Thyroid gland (tissue), 4 donors: ENCODE results near the gene SAMD4A. TPM values are rescaled to one million over a fixed set of nuclear protein-coding genes. Genes with fewer than 3 reads are reported as not detected.

Experiments
- DNase-seq, 2 donors: peaks; one replicate each; pipeline ENCODE4 v3.0.0-alpha.2; 2019
- H3K27ac ChIP-seq, 3 donors: fragments of 200-600 bp; sonication (generic); 1 replicate in 2 of 3; 2 replicates in 1 of 3; pipeline ENCODE4 v1.5.1; 2016 to 2019; ENCODE audit warnings: mild to moderate bottlenecking in 1 of 3, moderate library complexity in 1 of 3
- H3K27me3 ChIP-seq: fragments of 200-600 bp; sonication (generic); one replicate; pipeline ENCODE4 v1.5.1; 2019
- H3K36me3 ChIP-seq, 2 donors: fragments of 200-600 bp; sonication (generic); one replicate each; pipeline ENCODE4 v1.5.1; 2016 to 2019
- H3K4me1 ChIP-seq, 2 donors: fragments of 200-600 bp; sonication (generic); one replicate each; pipeline ENCODE4 v1.5.1; 2017 to 2019
- H3K4me3 ChIP-seq, 3 donors: fragments of 200-600 bp; sonication (generic); replicated peaks in 1 of 3; 1 replicate in 2 of 3; 2 replicates in 1 of 3; pipeline ENCODE4 v1.5.1; 2016; ENCODE audit warnings: mild to moderate bottlenecking in 1 of 3
- H3K9me3 ChIP-seq: fragments of 200-600 bp; sonication (generic); one replicate; pipeline ENCODE4 v1.5.1; 2017
- POLR2A ChIP-seq, 2 donors: fragments of 450-650 bp; IDR thresholded peaks; one replicate each; pipeline ENCODE4 v1.6.1; 2017; ENCODE audit warnings: antibody characterized with exemption in 2 of 2, mild to moderate bottlenecking in 2 of 2, moderate library complexity in 1 of 2
- WGBS, 2 donors: methylation state at CpG; one replicate each; pipeline ENCODE4 v1.1.5; 2017; 5-methylcytosine and 5-hydroxymethylcytosine counted together
- intact Hi-C: fragments of 100-400 bp; cut with DNase I; formaldehyde crosslinking; loops from one replicate; pipeline ENCODE4 v1.15.1; 2023
- total RNA-seq, 4 donors: library from RNA; depleted of rRNA; stranded (reverse); fragments of >200 nt; gene quantifications; one replicate each; pipeline ENCODE4 v1.2.3, GENCODE V29; 2016
- TF ChIP-seq, protein P1 (sequence below), 6 experiments: fragments of 200-600 bp in 3 of 6; fragments of 450-650 bp in 3 of 6; sonication (generic) in 3 of 6; IDR thresholded peaks; one replicate each; pipeline ENCODE4 v1.5.1; 2016 to 2019; ENCODE audit warnings: antibody characterized with exemption in 6 of 6, mild to moderate bottlenecking in 2 of 6, inconsistent platforms in 1 of 6, moderate library complexity in 1 of 6

SAMD4A gene
- total RNA-seq, 4 donors from 2014 or later, result 12.6 to 32.7 (median 17.6) TPM

DNA sequence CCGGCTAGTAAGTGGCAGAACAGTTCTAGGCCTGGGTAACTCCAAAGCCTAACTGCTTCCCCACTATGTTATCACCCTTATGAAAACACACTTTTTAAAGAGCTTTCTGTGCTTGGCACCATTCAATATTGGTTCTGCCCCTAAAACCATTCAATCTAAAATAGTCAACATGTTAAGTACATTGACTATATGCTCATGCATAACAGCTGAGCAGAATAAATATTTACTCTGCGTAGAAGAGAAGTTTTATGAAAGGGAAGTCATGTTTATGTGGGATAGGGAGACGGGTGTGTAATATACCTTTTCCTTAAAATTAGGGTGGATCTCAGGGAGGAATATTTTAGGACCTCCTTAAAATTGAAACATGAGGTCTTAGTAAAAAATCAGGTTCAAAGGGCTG, 80.5 kb downstream of the SAMD4A start:
- Histone ChIP-seq H3K9me3 (no peaks in the 10 kb centered on the region), H3K4me1 (peaks cover 32 to 44% of the 10 kb centered on the region in 2 donors), H3K27ac (no peak overlapping the region), H3K36me3 (no peaks in the 10 kb centered on the region), H3K27me3 (no peaks in the 10 kb centered on the region), H3K4me3 (no peak overlapping the region)
- no peak for TF ChIP-seq POLR2A (IDR thresholded peaks at IDR 0.05)
- TF ChIP-seq, protein P1, sequence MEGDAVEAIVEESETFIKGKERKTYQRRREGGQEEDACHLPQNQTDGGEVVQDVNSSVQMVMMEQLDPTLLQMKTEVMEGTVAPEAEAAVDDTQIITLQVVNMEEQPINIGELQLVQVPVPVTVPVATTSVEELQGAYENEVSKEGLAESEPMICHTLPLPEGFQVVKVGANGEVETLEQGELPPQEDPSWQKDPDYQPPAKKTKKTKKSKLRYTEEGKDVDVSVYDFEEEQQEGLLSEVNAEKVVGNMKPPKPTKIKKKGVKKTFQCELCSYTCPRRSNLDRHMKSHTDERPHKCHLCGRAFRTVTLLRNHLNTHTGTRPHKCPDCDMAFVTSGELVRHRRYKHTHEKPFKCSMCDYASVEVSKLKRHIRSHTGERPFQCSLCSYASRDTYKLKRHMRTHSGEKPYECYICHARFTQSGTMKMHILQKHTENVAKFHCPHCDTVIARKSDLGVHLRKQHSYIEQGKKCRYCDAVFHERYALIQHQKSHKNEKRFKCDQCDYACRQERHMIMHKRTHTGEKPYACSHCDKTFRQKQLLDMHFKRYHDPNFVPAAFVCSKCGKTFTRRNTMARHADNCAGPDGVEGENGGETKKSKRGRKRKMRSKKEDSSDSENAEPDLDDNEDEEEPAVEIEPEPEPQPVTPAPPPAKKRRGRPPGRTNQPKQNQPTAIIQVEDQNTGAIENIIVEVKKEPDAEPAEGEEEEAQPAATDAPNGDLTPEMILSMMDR (IDR thresholded peaks at IDR 0.05), result no peak
- no peak for DNase-seq
- WGBS, 2 donors, result 95 to 97% methylated on average over 3 of the region's 3 CpGs
- intact Hi-C loops, result loop anchor here (5.0 kb wide), 1 partner anchor 70 kb away; no protein-coding TSS in a partner anchor

DNA sequence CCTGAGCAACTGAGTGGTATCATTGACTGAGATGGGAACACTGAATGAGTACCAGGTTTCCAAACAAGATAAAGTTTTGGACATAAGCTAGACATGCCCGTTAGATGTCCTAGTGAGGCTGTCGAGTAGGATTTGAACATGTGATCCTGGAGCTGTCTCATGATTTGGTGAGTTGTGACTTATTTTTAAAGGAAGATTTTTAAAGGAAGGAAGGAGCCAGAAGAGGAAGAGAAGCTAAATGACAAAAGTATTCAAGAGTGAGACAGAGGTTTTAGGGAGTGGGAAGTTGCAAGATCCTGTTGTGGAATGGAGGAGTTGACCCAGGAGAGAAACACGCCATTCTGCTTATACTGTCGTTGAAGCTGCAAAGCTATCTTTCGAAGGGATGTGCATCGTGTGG, 82.1 kb downstream of the SAMD4A start:
- Histone ChIP-seq H3K4me3 (no peak overlapping the region), H3K4me1 (peaks cover 40 to 45% of the 10 kb centered on the region in 2 donors), H3K27me3 (no peaks in the 10 kb centered on the region), H3K36me3 (no peaks in the 10 kb centered on the region), H3K27ac (no peak overlapping the region), H3K9me3 (no peaks in the 10 kb centered on the region)
- TF ChIP-seq POLR2A (IDR thresholded peaks at IDR 0.05), result no peak
- TF ChIP-seq, protein P1 (IDR thresholded peaks at IDR 0.05), result no peak
- 89 to 93% methylated on average over 6 of the region's 6 CpGs for WGBS, 2 donors
- DNase-seq, result no peak
- intact Hi-C loops, result loop anchor here (5.0 kb wide), 1 partner anchor 72 kb away; no protein-coding TSS in a partner anchor

DNA sequence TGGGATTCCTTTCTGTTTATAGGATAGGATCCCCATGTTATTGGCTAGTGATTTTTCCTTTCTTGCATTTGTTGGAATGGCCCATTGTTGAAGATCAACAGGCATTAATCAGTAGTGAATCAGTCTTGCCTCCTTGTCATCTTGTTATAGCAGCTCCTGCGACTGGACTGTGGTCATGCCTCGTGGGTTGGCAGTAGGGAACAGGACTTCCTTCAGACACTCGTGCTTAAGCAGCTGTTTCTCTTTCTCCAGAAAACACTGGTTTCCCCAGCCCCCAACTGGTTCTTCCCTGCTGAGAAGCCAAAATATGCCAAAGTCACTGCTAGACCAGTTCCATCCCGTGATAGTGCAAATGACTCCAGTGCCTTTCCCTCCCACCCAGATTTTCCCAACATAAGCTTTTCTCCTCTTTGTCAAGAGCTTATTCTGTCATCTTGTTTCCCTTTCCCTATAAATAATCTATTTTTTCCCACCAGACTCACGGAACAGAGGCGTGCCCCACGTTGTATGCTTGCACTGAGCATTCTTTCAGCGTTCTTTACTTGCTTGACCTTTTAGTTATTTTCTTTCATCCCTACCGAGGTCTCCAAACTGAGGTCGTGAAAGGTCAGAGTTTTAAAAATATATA, 83.5 kb downstream of the SAMD4A start:
- no peak overlapping the region for H3K4me3 ChIP-seq
- H3K4me1 ChIP-seq, result peaks cover 39 to 55% of the 10 kb centered on the region in 2 donors
- DNase-seq, result peak; percentile 80 to 89
- peak in 1 of 2 donors; percentile 43 for TF ChIP-seq POLR2A (IDR thresholded peaks at IDR 0.05)
- TF ChIP-seq, protein P1 (IDR thresholded peaks at IDR 0.05), result no peak
- peak overlapping the region; percentile 67 to 98 (median 89) for H3K27ac ChIP-seq
- 39 to 44% methylated on average over 10 of the region's 10 CpGs for WGBS, 2 donors
- H3K27me3 ChIP-seq, result no peaks in the 10 kb centered on the region
- no peaks in the 10 kb centered on the region for H3K36me3 ChIP-seq
- H3K9me3 ChIP-seq, result no peaks in the 10 kb centered on the region
- intact Hi-C loops, result no loop called here

DNA sequence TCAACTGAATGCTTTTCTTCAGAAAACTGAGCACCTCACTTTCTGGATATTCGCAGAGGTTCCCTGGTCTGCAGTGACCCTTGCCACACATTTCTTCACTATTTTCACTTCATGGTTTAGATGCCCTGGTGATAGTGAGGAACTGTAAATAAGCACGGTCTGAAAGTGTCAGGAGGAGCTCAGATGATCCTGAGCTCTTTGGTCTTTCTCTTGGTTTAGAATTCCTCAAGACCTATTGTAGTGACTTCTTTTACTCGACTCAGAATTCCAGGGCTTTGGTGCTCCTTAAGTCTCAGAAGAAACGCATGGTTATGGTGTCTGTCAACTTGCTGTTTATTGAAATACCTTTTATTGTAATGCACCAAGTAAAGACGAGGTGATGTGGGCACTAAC, 84.0 kb downstream of the SAMD4A start:
- Histone ChIP-seq H3K27ac (peak overlapping the region; percentile 67 to 98 (median 89)), H3K27me3 (no peaks in the 10 kb centered on the region), H3K4me3 (no peak overlapping the region), H3K9me3 (no peaks in the 10 kb centered on the region), H3K36me3 (no peaks in the 10 kb centered on the region), H3K4me1 (peaks cover 34 to 53% of the 10 kb centered on the region in 2 donors)
- intact Hi-C loops, result no loop called here
- DNase-seq, result no peak
- WGBS, 2 donors, result 81 to 91% methylated on average over 5 of the region's 5 CpGs
- TF ChIP-seq, protein P1 (IDR thresholded peaks at IDR 0.05), result no peak
- TF ChIP-seq POLR2A (IDR thresholded peaks at IDR 0.05), result no peak

DNA sequence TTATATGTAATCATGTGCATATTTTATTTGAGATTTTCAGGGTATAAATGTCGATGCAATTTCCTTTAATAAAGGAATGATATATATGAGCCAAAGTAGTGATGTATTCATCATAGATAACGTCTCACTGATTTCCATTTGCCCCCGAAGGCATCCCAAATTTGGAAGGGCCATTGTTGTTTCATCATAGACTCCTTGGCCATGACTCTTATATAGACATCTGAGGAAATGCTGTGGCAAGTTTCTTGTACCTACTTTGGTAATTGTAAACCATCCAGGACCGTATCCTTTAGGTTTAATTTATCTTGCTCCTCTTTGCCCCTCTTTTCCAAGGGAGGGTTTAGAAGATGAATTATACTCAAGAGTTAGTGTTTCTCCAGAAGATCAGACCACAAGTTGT, 84.7 kb downstream of the SAMD4A start:
- WGBS, 2 donors, result 75 to 78% methylated on average over 4 of the region's 4 CpGs
- no peaks in the 10 kb centered on the region for H3K9me3 ChIP-seq
- no peak for DNase-seq
- TF ChIP-seq POLR2A (IDR thresholded peaks at IDR 0.05), result no peak
- TF ChIP-seq, protein P1 (IDR thresholded peaks at IDR 0.05), result no peak
- H3K4me1 ChIP-seq, result peaks cover 34 to 47% of the 10 kb centered on the region in 2 donors
- H3K36me3 ChIP-seq, result no peaks in the 10 kb centered on the region
- H3K4me3 ChIP-seq, result no peak overlapping the region
- intact Hi-C loops, result no loop called here
- peak overlapping the region; percentile 84 to 98 (median 89) for H3K27ac ChIP-seq
- H3K27me3 ChIP-seq, result no peaks in the 10 kb centered on the region
